Measurements from ENCODE around the gene FHOD1.

FHOD1 gene

DNA sequence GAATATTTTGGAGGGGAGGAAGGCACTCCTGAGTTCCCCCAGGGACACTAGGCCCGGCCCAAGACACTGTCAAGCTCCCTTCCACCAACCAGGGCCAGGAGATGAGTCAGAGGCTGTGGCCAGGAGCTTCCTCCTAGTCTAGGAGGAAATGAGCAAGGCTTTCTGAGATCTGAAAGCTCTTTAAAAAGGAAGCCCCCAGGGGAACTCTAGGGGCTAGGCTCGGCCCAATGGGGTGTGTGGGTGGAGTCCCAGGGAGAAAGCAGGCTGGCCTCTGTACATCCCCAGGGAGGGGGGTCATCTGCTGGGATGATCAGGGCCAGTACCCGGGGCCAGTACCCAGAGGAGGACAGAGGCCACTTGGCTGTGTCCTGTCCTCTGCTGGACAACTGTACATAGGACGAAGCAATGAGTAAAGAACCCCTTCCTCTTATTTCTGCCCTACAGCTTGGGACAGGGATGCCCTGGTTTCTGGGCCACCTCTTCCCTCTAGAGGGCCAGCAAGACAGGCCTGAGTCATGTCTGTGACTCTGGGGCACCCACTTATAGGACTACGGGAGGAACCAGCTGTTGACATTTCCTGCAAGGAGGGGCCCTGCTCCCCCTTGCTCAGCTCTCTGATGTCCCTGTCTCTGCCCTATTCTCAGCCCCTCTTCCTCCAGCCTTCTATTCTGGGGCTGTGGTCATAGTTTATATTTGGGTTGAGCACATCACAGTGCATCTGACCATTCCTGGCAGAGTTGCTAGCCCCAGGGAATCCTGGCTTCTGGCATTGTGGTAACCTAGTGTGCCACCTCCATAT, 2.7 kb downstream of the FHOD1 start:
- Histone ChIP-seq H3K4me3 (replicated peaks; ENCODE audit: insufficient read depth, low read length) (no peak overlapping the region), H3K27me3 (ENCODE audit: insufficient read depth, poor library complexity, severe bottlenecking) (peaks cover 13% of the 10 kb centered on the region), H3K27ac (replicated peaks) (peak overlapping the region; percentile 68)
- peak in 1 of 2 experiments; percentile 95 for DNase-seq (ENCODE audit: low read depth in 1 of 2, low spot score in 1 of 2)
- TF ChIP-seq SPI1 (IDR thresholded peaks at IDR 0.05; ENCODE audit: borderline replicate concordance, low read depth): peak; percentile 30; the same call in 1 of the 2 replicates
- no peak for TF ChIP-seq POLR2AphosphoS5 (IDR thresholded peaks at IDR 0.05; ENCODE audit: low read depth)

DNA sequence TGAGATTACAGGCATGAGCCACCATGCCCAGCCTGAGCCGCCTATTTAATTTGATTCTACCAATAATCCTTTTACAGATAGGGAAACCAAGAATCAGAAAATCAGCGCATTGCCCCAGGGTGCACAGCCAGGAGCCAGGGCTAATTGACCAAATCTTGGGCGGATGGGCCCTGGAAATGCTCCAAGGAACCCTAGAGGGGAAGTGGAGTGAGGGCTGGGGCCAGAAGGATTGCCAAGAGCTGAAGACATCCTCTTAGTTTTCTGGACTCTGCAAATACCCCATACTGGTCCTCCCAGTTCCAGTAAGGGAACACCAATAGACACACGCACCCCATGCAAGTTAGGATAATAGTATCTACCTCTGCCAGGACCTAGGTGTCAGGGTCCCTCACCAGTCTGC, 3.8 kb downstream of the FHOD1 start:
- H3K27me3 ChIP-seq (ENCODE audit: insufficient read depth, poor library complexity, severe bottlenecking): peaks cover 4% of the 10 kb centered on the region
- peak overlapping the region; percentile 68 for H3K27ac ChIP-seq (replicated peaks)
- TF ChIP-seq SPI1 (IDR thresholded peaks at IDR 0.05; ENCODE audit: borderline replicate concordance, low read depth): peak; percentile 77
- TF ChIP-seq, protein P1, sequence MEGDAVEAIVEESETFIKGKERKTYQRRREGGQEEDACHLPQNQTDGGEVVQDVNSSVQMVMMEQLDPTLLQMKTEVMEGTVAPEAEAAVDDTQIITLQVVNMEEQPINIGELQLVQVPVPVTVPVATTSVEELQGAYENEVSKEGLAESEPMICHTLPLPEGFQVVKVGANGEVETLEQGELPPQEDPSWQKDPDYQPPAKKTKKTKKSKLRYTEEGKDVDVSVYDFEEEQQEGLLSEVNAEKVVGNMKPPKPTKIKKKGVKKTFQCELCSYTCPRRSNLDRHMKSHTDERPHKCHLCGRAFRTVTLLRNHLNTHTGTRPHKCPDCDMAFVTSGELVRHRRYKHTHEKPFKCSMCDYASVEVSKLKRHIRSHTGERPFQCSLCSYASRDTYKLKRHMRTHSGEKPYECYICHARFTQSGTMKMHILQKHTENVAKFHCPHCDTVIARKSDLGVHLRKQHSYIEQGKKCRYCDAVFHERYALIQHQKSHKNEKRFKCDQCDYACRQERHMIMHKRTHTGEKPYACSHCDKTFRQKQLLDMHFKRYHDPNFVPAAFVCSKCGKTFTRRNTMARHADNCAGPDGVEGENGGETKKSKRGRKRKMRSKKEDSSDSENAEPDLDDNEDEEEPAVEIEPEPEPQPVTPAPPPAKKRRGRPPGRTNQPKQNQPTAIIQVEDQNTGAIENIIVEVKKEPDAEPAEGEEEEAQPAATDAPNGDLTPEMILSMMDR (IDR thresholded peaks at IDR 0.05; ENCODE audit: insufficient read depth, low read length): no peak
- DNase-seq (ENCODE audit: low read depth in 1 of 2, low spot score in 1 of 2): peak in 1 of 2 experiments; percentile 28
- no peak overlapping the region for H3K4me3 ChIP-seq (replicated peaks; ENCODE audit: insufficient read depth, low read length)

DNA sequence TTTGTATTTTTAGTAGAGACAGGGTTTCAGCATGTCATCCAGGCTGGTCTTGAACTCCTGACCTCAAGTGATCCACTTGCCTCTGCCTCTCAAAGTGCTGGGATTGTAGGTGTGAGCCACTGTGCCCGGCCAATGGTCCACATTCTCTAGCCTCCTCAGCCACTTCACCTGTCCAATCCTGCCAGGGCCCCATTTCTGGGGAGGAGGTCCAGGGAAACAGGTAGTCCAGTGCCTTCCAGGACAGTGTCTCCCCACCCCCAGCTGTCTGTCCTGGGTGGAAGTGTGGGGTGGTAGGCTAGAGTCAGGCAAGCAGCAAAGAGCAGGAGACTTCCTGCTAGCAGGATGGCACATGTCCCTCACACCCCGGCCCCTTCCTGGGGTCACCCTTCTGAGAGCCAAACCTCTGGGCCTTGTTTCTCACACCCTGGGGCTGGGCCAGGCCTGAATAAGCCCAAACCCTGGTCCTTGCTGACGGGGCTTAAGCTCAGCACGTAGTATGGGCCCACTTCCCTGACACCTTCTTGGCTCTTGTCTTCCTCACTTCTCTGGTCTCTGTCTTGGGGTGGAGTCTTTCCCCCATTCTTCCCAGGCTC, 5.0 kb downstream of the FHOD1 start:
- Histone ChIP-seq H3K27me3 (ENCODE audit: insufficient read depth, poor library complexity, severe bottlenecking) (no peaks in the 10 kb centered on the region), H3K27ac (replicated peaks) (no peak overlapping the region), H3K4me3 (replicated peaks; ENCODE audit: insufficient read depth, low read length) (no peak overlapping the region)
- DNase-seq (ENCODE audit: low read depth in 1 of 2, low spot score in 1 of 2): no peak
- TF ChIP-seq SPI1 (IDR thresholded peaks at IDR 0.05; ENCODE audit: borderline replicate concordance, low read depth) (no peak), POLR2AphosphoS5 (IDR thresholded peaks at IDR 0.05; ENCODE audit: low read depth) (no peak), REST (IDR thresholded peaks at IDR 0.05; ENCODE audit: insufficient replicate concordance, low read depth) (no peak), GABPA (IDR thresholded peaks at IDR 0.05; ENCODE audit: low read depth) (no peak)
- TF ChIP-seq, protein P1 (IDR thresholded peaks at IDR 0.05; ENCODE audit: insufficient read depth, low read length): no peak

DNA sequence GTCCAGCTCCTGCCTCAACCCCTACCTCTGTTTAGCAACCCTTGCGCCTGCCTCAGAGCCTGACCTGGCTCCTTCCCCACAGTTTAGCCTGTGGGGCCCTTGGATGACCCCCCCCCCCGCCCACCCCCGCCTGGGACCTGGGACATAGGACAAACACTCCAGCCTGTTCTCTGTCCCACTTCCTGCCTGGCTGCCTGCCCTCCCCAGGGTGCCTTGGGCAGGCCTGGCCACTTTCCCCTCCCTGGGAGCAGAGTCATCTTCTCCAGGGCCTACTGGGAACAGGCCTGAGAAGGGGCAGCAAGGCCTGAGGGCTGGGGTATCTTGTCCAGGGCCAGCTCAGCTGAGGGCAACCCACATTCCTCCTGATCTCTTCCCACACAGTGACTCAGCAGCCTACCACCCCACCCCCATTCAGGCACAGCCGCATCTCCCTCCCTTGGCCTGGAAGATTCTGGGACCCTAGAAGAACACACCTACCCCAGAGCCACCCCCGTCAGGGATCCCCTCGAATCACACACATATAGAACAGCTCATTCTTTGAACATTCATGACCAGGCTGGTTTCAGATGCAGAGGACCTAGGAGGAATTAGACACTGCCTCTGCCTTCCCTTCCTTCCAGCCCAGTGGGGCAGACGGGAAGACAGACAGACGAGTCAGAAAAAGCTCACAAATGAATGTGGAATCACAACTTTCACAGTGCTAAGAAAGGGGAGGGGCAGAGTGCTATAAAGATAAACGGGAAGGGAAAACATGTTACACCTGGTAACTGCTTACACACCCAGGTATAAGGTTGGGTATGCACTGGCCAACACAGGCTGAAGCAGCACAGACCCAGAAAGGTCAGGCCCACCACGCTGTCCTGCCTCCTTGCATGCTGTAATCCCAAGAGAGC, 6.0 kb downstream of the FHOD1 start:
- DNase-seq (ENCODE audit: low read depth in 1 of 2, low spot score in 1 of 2): no peak
- TF ChIP-seq SPI1 (IDR thresholded peaks at IDR 0.05; ENCODE audit: borderline replicate concordance, low read depth) (no peak), POLR2AphosphoS5 (IDR thresholded peaks at IDR 0.05; ENCODE audit: low read depth) (no peak), GABPA (IDR thresholded peaks at IDR 0.05; ENCODE audit: low read depth) (no peak)
- TF ChIP-seq, protein P1 (IDR thresholded peaks at IDR 0.05; ENCODE audit: insufficient read depth, low read length): no peak
- no peak overlapping the region for H3K4me3 ChIP-seq (replicated peaks; ENCODE audit: insufficient read depth, low read length)
- no peak overlapping the region for H3K27ac ChIP-seq (replicated peaks)
- no peaks in the 10 kb centered on the region for H3K27me3 ChIP-seq (ENCODE audit: insufficient read depth, poor library complexity, severe bottlenecking)

Data from HL-60 (cell line).